HAP-1 (cell line): Measurements from ENCODE around the gene CCDC149.

Experiments used
- DNase-seq, 2 experiments: peaks; one replicate each; pipeline ENCODE4 v3.0.0-alpha.2; 2016 to 2020; ENCODE audit warnings: low spot score in 2 of 2
- H3K27me3 ChIP-seq: fragments of 250-450 bp; sonication (Bioruptor Pico); 2 replicates; pipeline ENCODE4 v1.5.1; 2020; ENCODE audit warnings: low read depth, mild to moderate bottlenecking, moderate library complexity
- H3K36me3 ChIP-seq: fragments of 250-450 bp; sonication (Bioruptor Pico); replicated peaks from 2 replicates; pipeline ENCODE4 v1.5.1; 2020; ENCODE audit warnings: mild to moderate bottlenecking
- H3K4me1 ChIP-seq: fragments of 250-450 bp; sonication (Bioruptor Pico); 2 replicates; pipeline ENCODE4 v1.5.1; 2020; ENCODE audit warnings: mild to moderate bottlenecking
- H3K4me3 ChIP-seq: fragments of 250-450 bp; sonication (Bioruptor Pico); 2 replicates; pipeline ENCODE4 v1.5.1; 2020; ENCODE audit warnings: mild to moderate bottlenecking, moderate library complexity
- H3K9me3 ChIP-seq: fragments of 250-450 bp; sonication (Bioruptor Pico); 2 replicates; pipeline ENCODE4 v1.5.1; 2020; ENCODE audit warnings: mild to moderate bottlenecking, moderate library complexity
- in situ Hi-C: fragments of 300-500 bp; cut with MboI; formaldehyde crosslinking; loops from 3 replicates; pipeline ENCODE4 v1.14.3; 2020; ENCODE audit warnings: low sequenced_read_pairs, inconsistent platforms, mixed read lengths

The CCDC149 gene

DNA sequence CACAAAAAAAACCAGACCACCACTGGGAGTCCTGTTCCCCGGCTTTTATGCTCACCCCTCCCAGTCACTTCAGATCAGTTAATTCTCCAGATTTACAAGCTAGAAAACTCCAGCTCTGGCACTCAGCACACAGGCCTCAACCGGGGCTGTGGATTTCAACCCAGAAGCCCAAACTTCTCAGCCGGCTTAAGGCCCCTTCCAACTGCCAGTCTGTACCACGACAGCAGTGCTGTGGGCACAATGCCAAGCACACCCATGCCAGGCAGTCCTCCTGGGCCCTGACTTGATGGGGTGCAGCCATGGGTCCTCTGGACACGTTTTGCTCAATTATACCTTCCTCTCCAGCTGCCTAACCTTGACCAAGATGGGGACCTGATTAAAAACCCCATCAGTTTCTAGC lies 105.2 kb downstream of the CCDC149 start:
- Histone ChIP-seq H3K4me3 (no peak overlapping the region), H3K4me1 (no peaks in the 10 kb centered on the region), H3K27me3 (no peaks in the 10 kb centered on the region), H3K9me3 (no peaks in the 10 kb centered on the region), H3K36me3 (no peaks in the 10 kb centered on the region)
- in situ Hi-C loops = no loop called here
- DNase-seq = no peak

DNA sequence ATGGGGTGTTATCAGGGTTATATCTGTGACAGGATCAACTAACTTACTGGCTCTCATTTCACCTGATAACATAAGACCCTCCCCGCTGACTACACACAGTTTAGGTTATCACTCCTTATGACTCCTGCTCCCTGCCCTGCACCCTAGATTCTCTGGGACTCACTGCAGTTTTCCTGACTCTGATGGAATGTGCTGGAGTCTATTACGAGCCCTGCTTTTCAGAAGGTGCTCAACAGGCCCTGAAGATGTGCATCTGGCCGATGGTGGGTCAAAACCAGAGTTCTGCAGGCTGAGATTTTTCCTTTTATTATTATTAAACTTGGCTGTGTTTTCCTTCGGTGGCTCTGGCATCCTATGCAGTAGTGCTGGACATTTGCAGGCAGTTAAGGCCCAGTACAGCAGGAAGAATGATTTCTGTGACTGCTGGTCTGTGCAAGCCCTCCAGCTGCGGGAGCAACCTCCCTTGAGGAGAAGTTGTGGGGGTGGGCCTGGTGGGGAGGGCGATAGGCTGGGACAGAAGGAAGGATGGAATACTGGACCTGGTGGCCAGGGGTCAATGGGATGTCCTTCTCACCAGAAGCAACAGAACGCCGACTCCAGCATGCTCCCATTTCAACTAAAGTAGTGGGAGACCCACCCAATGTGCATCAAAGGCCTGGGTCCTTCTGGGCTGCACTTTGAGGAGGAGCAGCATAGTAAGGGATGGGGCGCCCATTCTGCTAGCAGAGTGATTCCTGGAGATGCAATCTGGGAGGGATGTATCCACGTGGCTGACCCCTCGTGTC lies 106.4 kb downstream of the CCDC149 start:
- DNase-seq = no peak
- Histone ChIP-seq H3K27me3 (0 out of 2 replicates have a peak, but pooled peaks cover 3% of the 10 kb centered on the region), H3K36me3 (no peaks in the 10 kb centered on the region), H3K4me3 (no peak overlapping the region), H3K9me3 (no peaks in the 10 kb centered on the region), H3K4me1 (no peaks in the 10 kb centered on the region)
- in situ Hi-C loops = no loop called here

DNA sequence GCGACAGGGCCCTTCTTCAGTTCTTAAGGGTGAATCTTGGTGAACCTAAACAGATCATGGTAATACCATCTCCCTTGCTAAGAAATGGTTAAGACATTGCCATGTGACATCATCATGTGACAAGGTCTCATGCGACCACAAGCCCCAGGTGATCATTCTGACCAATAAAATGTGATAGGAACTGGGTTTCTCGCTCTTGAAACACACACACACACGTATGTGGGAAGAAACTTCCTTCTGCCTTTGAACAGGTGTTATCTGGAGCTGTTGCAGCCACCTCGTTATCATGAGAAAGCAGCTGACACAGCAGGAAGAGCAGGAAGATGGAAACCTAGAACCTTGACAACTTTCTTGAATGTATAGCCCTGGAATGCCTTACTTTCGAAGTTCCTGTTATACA lies 107.3 kb downstream of the CCDC149 start:
- in situ Hi-C loops = no loop called here
- Histone ChIP-seq H3K27me3 (0 out of 2 replicates have a peak, but pooled peaks cover 5% of the 10 kb centered on the region), H3K4me3 (no peak overlapping the region), H3K36me3 (no peaks in the 10 kb centered on the region), H3K9me3 (no peaks in the 10 kb centered on the region), H3K4me1 (no peaks in the 10 kb centered on the region)
- DNase-seq = no peak

DNA sequence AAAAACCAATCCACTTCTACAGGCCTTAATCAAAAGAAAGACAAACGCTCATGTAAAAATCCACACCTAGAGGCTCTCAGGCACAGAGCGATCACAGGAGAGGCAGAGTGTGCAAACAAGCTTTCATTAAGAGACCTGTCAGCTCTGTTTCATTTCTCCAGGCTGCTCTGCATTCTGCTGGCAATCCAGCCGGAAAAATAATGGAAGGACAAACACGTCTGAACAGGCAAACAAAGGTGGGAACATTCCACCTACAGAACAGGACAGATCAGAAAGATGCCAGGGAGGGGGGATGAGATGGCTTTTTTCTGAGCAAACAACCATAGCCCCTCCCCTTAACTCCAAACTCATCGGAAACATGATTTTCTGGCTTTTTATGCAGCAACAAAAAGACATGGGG lies 107.8 kb downstream of the CCDC149 start:
- DNase-seq = no peak
- Histone ChIP-seq H3K4me3 (no peak overlapping the region), H3K36me3 (no peaks in the 10 kb centered on the region), H3K4me1 (no peaks in the 10 kb centered on the region), H3K9me3 (no peaks in the 10 kb centered on the region), H3K27me3 (0 out of 2 replicates have a peak, but pooled peaks cover 5% of the 10 kb centered on the region)
- in situ Hi-C loops = no loop called here

DNA sequence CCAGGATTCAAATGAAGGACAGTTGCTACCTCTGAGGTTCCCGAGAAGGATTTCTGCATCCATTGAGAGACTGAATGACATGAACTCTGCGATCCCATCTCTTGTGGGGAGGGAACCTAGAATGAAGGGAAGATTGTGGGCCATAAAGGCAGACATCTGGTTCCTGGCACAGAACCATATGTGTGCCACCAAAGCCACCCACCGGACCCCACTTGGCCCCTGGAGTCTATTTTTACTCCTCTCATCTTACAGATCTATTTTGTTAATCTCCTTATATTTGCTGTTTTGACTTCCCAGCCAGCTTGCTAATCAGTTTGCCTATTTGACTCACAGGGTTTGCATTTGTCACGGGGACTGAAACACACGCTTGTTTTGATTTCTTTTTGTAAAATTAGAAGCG lies 110.2 kb downstream of the CCDC149 start:
- DNase-seq = no peak
- no peak overlapping the region for H3K4me3 ChIP-seq
- no peaks in the 10 kb centered on the region for H3K9me3 ChIP-seq
- H3K27me3 ChIP-seq = 0 out of 2 replicates have a peak, but pooled peaks cover 5% of the 10 kb centered on the region
- no peaks in the 10 kb centered on the region for H3K4me1 ChIP-seq
- in situ Hi-C loops = no loop called here
- H3K36me3 ChIP-seq = no peaks in the 10 kb centered on the region

- no peaks in the 10 kb centered on the region for H3K4me1 ChIP-seq
- in situ Hi-C loops = no loop called here
- 0 out of 2 replicates have a peak, but pooled peaks cover 5% of the 10 kb centered on the region for H3K27me3 ChIP-seq
- no peak for DNase-seq
- H3K4me3 ChIP-seq = no peak overlapping the region
- no peaks in the 10 kb centered on the region for H3K9me3 ChIP-seq
- H3K36me3 ChIP-seq = no peaks in the 10 kb centered on the region
These were observed 111.5 kb downstream of the CCDC149 start for GRCh38 chr4:24801136-24801855.

GRCh38 chr4:24800325-24800895 lies 112.4 kb downstream of the CCDC149 start:
- H3K4me1 ChIP-seq = no peaks in the 10 kb centered on the region
- in situ Hi-C loops = no loop called here
- H3K4me3 ChIP-seq = no peak overlapping the region
- H3K9me3 ChIP-seq = no peaks in the 10 kb centered on the region
- H3K36me3 ChIP-seq = no peaks in the 10 kb centered on the region
- H3K27me3 ChIP-seq = 0 out of 2 replicates have a peak, but pooled peaks cover 5% of the 10 kb centered on the region
- DNase-seq = no peak

- H3K4me3 ChIP-seq = no peak overlapping the region
- in situ Hi-C loops = no loop called here
- no peaks in the 10 kb centered on the region for H3K36me3 ChIP-seq
- no peaks in the 10 kb centered on the region for H3K9me3 ChIP-seq
- H3K4me1 ChIP-seq = no peaks in the 10 kb centered on the region
- H3K27me3 ChIP-seq = 0 out of 2 replicates have a peak, but pooled peaks cover 5% of the 10 kb centered on the region
- no peak for DNase-seq
These were observed 113.1 kb downstream of the CCDC149 start for GRCh38 chr4:24799544-24800324.

DNA sequence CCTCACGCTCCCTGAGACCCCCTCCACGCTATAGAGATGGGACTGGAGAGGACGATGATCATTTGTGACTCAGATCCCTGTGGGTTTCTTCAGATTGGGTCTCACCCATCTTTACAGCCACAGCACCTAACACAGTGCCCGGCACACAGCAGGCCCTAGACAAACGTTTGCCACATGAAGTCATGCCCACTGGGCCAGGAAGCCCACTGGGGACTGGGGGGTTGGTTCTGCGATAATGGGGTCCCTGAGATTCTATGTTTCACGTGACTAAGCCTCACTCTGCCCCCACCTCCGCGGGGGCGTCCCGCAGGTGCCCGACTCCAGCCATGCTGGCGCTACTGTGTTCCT lies 113.7 kb downstream of the CCDC149 start:
- in situ Hi-C loops = no loop called here
- H3K4me3 ChIP-seq = no peak overlapping the region
- 0 out of 2 replicates have a peak, but pooled peaks cover 5% of the 10 kb centered on the region for H3K27me3 ChIP-seq
- H3K36me3 ChIP-seq = no peaks in the 10 kb centered on the region
- H3K4me1 ChIP-seq = no peaks in the 10 kb centered on the region
- no peaks in the 10 kb centered on the region for H3K9me3 ChIP-seq
- DNase-seq = no peak

DNA sequence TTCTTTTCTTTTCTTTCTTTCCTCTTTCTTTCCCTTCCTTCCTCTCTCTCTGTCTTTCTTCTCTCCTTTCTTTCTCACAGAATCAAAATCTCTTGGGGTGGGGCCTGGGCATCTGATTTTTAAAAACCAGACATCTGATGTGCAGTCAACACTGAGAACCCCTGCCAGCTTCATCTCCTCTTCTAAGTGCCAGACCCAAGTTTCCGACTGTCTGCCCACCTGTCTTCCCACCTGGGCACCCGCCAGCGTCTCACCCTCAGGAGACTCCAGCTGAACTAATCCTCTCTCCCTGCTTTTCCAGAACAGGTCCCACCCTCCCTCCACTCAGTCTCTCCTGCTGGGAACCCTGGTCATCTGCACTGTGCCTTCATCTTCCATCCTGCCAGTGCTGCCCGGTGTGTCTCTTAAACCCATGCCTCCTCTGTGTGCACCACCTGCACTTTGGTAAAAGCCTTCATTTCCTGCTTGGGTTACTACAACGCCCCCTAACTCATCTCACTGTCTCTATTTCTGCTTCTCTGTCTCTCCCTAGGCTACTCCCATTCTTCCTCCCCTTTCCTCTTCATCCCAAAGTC lies 114.7 kb downstream of the CCDC149 start:
- in situ Hi-C loops = no loop called here
- Histone ChIP-seq H3K36me3 (no peaks in the 10 kb centered on the region), H3K4me3 (no peak overlapping the region), H3K4me1 (no peaks in the 10 kb centered on the region), H3K9me3 (no peaks in the 10 kb centered on the region), H3K27me3 (0 out of 2 replicates have a peak, but pooled peaks cover 5% of the 10 kb centered on the region)
- DNase-seq = no peak

DNA sequence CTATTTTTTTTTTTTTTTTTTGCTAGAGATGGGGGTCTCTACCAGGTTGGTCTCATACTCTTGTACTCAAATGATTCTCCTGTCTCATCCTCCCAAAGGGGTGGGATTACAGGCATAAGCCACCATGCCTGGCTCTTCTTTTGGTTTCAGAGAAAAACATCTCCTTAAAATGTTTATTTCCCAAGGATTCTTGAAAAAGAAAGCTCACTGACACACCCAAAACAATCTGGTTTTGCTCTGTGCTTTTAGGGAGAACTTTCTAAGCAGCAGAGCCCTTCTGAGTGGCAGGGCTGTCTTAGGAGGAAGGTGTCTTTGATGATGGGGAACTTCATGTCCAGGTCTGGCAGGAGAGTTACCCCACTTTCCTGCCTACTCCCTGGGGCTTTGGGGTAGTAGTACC lies 116.2 kb downstream of the CCDC149 start:
- no peaks in the 10 kb centered on the region for H3K4me1 ChIP-seq
- in situ Hi-C loops = no loop called here
- no peak for DNase-seq
- no peak overlapping the region for H3K4me3 ChIP-seq
- no peaks in the 10 kb centered on the region for H3K9me3 ChIP-seq
- H3K27me3 ChIP-seq = 0 out of 2 replicates have a peak, but pooled peaks cover 3% of the 10 kb centered on the region
- H3K36me3 ChIP-seq = no peaks in the 10 kb centered on the region

DNA sequence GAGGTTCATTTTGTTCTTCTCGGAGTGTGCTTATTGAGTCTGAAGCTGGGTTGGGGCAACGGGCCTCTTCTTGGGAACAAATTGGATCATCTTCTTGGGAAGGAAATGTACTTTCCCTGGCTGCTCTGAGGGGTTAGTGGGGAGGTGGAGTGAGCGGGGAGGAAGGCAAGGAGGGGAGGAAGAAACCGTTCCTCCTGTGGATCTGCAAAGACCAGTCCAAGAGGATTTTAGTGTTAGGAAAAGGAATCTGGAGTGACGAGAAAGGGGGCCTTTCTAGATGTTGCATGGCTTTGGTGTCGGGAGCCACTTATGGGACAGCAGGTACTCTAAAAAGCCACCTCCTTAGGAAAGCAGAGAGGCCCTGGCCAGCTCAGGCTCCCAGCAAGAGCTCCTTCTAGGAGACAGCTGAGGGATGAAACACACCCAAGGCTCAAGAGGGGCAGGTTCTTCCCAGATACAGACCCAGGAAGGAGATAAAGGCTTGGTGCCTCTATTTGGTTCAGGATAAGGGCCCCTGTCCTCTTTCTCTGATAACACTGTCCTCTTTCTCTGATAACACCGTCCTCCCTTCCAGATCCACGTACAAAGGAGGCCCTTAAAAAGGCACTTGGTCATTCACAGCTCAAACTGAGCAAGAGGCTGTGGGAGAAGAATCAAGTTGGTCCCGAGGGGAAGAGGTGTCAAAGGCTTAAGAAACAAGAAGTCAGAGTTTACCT lies 117.0 kb downstream of the CCDC149 start:
- in situ Hi-C loops = no loop called here
- H3K36me3 ChIP-seq = no peaks in the 10 kb centered on the region
- no peaks in the 10 kb centered on the region for H3K9me3 ChIP-seq
- H3K4me1 ChIP-seq = no peaks in the 10 kb centered on the region
- H3K27me3 ChIP-seq = no peaks in the 10 kb centered on the region
- DNase-seq = no peak
- H3K4me3 ChIP-seq = no peak overlapping the region
